ENCODE data around the gene ME3.

Gene ME3

DNA sequence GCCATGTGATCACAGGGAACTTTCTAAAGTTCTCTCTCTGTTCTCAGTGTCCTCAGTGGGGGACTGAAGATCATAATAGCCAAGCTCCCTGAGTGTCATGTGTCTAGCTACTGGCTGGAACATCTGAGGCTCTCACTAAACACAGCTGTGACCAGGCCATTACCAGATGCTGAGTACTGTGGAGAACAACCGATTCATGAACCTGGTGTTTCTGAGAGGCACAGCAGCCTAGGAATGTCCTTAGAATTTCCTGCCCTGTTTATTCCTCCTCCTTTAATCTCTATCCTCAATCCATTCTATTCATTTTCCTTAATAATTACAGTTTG is 93.0 kb downstream of the ME3 start:
- no peak overlapping the region for H3K18ac ChIP-seq (ENCODE audit: low read length)
- no peak overlapping the region for H2AK5ac ChIP-seq (ENCODE audit: low read length)
- H3K79me1 ChIP-seq (ENCODE audit: low read length) = no peaks in the 10 kb centered on the region
- H4K5ac ChIP-seq (ENCODE audit: low read length) = no peak overlapping the region
- no peaks in the 10 kb centered on the region for H3K79me2 ChIP-seq (ENCODE audit: control insufficient read depth, insufficient read depth, low read length)
- H2BK120ac ChIP-seq (ENCODE audit: low read depth, low read length) = no peak overlapping the region
- peaks cover 5% of the 10 kb centered on the region for H3K4me1 ChIP-seq (ENCODE audit: control insufficient read depth, low read depth, low read length)
- H3K4ac ChIP-seq (ENCODE audit: low read depth, low read length) = no peak overlapping the region
- H3K23ac ChIP-seq (ENCODE audit: low read length) = no peak overlapping the region
- no CpG with 5 or more reads among the region's 1 CpG for WGBS (ENCODE audit: extremely low coverage, insufficient coverage, low lambda C conversion rate)
- H3K27ac ChIP-seq (ENCODE audit: low read depth, low read length) = no peak overlapping the region
- H3K36me3 ChIP-seq (ENCODE audit: control insufficient read depth, insufficient read depth, low read length) = no peaks in the 10 kb centered on the region
- no peak overlapping the region for H2BK15ac ChIP-seq (replicated peaks; ENCODE audit: low read depth)
- no peak overlapping the region for H3K4me2 ChIP-seq (ENCODE audit: low read length)
- no peak overlapping the region for H3K4me3 ChIP-seq (ENCODE audit: low read length)
- no peak overlapping the region for H3K56ac ChIP-seq (ENCODE audit: low read length)
- DNase-seq = no peak
- no peak overlapping the region for H3K9ac ChIP-seq (ENCODE audit: low read length)
- no peak overlapping the region for H2BK5ac ChIP-seq (ENCODE audit: low read length)
- no peak overlapping the region for H4K8ac ChIP-seq (ENCODE audit: low read depth, low read length)
- no peaks in the 10 kb centered on the region for H3K27me3 ChIP-seq (ENCODE audit: insufficient read depth, low read length, poor library complexity)

DNA sequence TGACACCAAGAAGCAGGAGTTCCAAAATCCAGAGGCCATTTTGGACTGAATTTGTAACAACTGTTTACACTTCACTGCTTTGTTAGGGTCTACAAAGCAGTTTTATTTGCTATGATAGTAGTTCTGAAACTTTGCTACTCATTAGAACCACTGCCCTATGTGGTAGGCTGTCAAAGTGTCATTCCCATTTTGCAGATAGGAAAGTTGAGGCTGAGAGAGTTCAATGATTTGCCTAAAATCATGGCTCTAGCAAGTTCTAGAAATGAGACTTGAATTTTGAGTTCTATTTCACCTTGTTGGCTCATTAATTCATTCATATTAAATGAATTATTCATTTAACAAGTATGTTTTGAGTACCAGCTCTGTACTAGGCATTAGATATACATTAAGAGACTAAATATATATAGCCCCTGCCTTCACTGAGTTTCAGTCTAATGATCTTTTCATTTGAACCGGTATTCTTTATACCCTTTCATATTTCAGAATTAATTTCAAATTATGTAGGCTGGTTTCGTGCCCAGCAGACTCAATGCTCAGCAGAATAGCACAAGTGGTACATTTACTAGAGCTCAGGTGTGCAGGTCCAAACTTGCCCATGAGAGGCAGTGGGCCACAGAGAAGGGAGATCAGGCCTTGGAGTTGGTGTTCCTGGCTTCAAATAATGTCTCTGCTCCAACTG is 93.5 kb downstream of the ME3 start:
- Histone ChIP-seq H3K36me3 (ENCODE audit: control insufficient read depth, insufficient read depth, low read length) (no peaks in the 10 kb centered on the region), H4K5ac (ENCODE audit: low read length) (no peak overlapping the region), H3K4me2 (ENCODE audit: low read length) (no peak overlapping the region), H3K4ac (ENCODE audit: low read depth, low read length) (no peak overlapping the region), H2BK5ac (ENCODE audit: low read length) (no peak overlapping the region), H3K4me3 (ENCODE audit: low read length) (no peak overlapping the region), H2AK5ac (ENCODE audit: low read length) (no peak overlapping the region), H4K8ac (ENCODE audit: low read depth, low read length) (no peak overlapping the region), H2BK15ac (replicated peaks; ENCODE audit: low read depth) (no peak overlapping the region), H3K27ac (ENCODE audit: low read depth, low read length) (no peak overlapping the region), H3K27me3 (ENCODE audit: insufficient read depth, low read length, poor library complexity) (no peaks in the 10 kb centered on the region), H2BK120ac (ENCODE audit: low read depth, low read length) (no peak overlapping the region), H3K18ac (ENCODE audit: low read length) (no peak overlapping the region), H3K23ac (ENCODE audit: low read length) (no peak overlapping the region), H3K9ac (ENCODE audit: low read length) (no peak overlapping the region), H3K4me1 (ENCODE audit: control insufficient read depth, low read depth, low read length) (peaks cover 5% of the 10 kb centered on the region), H3K79me2 (ENCODE audit: control insufficient read depth, insufficient read depth, low read length) (no peaks in the 10 kb centered on the region), H3K79me1 (ENCODE audit: low read length) (no peaks in the 10 kb centered on the region), H3K56ac (ENCODE audit: low read length) (no peak overlapping the region)
- no CpG with 5 or more reads among the region's 2 CpGs for WGBS (ENCODE audit: extremely low coverage, insufficient coverage, low lambda C conversion rate)
- DNase-seq = no peak

DNA sequence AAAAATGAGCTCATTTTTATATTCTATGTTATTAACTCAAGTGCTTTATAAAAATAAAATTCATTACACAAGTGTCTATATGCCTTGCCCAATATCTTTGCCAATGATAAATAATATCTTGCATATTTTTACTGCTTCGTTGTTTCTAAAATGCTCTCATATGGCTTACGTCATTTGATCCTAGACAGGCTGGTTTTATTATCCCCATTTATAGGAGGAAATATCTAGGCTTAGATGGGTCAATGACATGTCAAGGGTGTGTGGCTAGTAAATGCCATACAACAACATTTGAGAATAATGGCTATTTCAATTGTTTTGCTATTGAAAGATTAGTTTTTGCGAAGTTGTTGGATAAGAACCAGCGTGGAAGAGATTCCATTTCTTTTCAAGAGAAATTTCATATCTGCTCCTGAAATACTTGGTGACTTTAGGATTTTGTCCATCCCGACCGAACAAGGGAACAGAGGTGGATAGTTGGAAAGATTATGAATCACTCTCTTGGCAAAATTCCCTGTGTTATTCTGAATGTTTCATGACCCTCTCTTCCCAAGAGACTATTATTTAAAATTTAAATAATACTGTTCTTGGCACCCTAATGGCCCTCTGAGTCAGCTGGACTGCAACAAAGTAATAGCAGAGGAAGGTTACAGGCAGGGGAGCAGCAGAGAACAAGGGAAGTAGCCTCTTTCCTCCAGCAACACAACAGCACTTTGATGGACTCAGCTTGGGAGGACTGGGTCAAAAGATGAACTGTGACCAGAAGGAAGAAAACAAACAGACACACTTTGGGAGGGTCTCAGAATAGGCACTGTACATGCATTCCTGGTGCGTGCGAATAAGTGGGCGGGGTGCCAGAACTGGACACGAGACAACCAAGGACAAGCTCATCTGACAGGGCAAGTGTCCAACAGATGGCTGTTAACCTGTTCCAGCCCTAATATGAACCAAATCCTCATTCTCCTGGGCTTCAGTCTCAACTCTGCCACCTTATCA is 94.5 kb downstream of the ME3 start:
- no peak overlapping the region for H2BK15ac ChIP-seq (replicated peaks; ENCODE audit: low read depth)
- no peaks in the 10 kb centered on the region for H3K79me1 ChIP-seq (ENCODE audit: low read length)
- no peak overlapping the region for H3K18ac ChIP-seq (ENCODE audit: low read length)
- no peak overlapping the region for H4K8ac ChIP-seq (ENCODE audit: low read depth, low read length)
- no peaks in the 10 kb centered on the region for H3K79me2 ChIP-seq (ENCODE audit: control insufficient read depth, insufficient read depth, low read length)
- peaks cover 5% of the 10 kb centered on the region for H3K4me1 ChIP-seq (ENCODE audit: control insufficient read depth, low read depth, low read length)
- H4K5ac ChIP-seq (ENCODE audit: low read length) = no peak overlapping the region
- H2BK120ac ChIP-seq (ENCODE audit: low read depth, low read length) = no peak overlapping the region
- H3K9ac ChIP-seq (ENCODE audit: low read length) = no peak overlapping the region
- WGBS (ENCODE audit: extremely low coverage, insufficient coverage, low lambda C conversion rate) = no CpG with 5 or more reads among the region's 10 CpGs
- no peak overlapping the region for H2BK5ac ChIP-seq (ENCODE audit: low read length)
- no peaks in the 10 kb centered on the region for H3K27me3 ChIP-seq (ENCODE audit: insufficient read depth, low read length, poor library complexity)
- no peak overlapping the region for H3K23ac ChIP-seq (ENCODE audit: low read length)
- no peak overlapping the region for H3K4me3 ChIP-seq (ENCODE audit: low read length)
- no peaks in the 10 kb centered on the region for H3K36me3 ChIP-seq (ENCODE audit: control insufficient read depth, insufficient read depth, low read length)
- no peak overlapping the region for H3K4me2 ChIP-seq (ENCODE audit: low read length)
- H3K4ac ChIP-seq (ENCODE audit: low read depth, low read length) = no peak overlapping the region
- H3K27ac ChIP-seq (ENCODE audit: low read depth, low read length) = no peak overlapping the region
- H2AK5ac ChIP-seq (ENCODE audit: low read length) = no peak overlapping the region
- H3K56ac ChIP-seq (ENCODE audit: low read length) = no peak overlapping the region
- no peak for DNase-seq

DNA sequence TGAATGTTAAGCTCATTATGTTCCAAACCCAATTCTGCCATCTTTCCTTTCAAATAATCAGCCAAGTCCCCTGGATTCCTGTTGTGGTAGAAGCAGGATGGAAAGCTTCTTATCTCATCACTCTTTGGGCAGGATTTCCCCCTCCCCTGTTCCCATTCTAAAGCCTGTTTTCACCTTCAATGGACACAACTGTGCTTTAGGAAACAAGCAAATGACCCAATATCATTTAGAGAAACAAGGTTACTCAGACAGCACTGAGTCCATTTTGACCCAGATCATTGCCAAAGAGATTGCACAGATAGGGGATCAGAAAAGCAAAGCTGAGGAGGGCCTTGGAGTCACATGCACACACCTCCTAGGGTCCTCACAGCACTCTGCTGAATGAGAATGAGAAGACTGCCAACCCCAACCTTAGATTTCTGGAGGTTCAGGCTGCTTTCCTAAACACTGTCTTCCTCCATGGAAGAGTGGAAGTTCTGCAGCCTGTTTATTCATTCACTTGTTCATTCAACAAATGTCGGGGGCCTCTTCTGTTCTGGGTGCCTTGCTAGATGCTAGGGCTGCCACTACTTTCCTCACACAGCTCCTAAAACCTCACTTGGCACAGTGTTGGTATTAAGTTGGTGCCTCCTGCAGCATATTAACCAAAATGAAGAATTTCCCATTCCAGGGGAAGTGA is 95.3 kb downstream of the ME3 start:
- H3K4ac ChIP-seq (ENCODE audit: low read depth, low read length) = no peak overlapping the region
- H4K5ac ChIP-seq (ENCODE audit: low read length) = no peak overlapping the region
- H3K9ac ChIP-seq (ENCODE audit: low read length) = no peak overlapping the region
- no peaks in the 10 kb centered on the region for H3K79me1 ChIP-seq (ENCODE audit: low read length)
- no peak overlapping the region for H3K4me3 ChIP-seq (ENCODE audit: low read length)
- no peak overlapping the region for H3K23ac ChIP-seq (ENCODE audit: low read length)
- H2AK5ac ChIP-seq (ENCODE audit: low read length) = no peak overlapping the region
- DNase-seq = no peak
- no peak overlapping the region for H3K56ac ChIP-seq (ENCODE audit: low read length)
- no peak overlapping the region for H2BK5ac ChIP-seq (ENCODE audit: low read length)
- H3K18ac ChIP-seq (ENCODE audit: low read length) = no peak overlapping the region
- H3K27me3 ChIP-seq (ENCODE audit: insufficient read depth, low read length, poor library complexity) = no peaks in the 10 kb centered on the region
- no peak overlapping the region for H3K27ac ChIP-seq (ENCODE audit: low read depth, low read length)
- H2BK120ac ChIP-seq (ENCODE audit: low read depth, low read length) = no peak overlapping the region
- H3K79me2 ChIP-seq (ENCODE audit: control insufficient read depth, insufficient read depth, low read length) = no peaks in the 10 kb centered on the region
- no peak overlapping the region for H4K8ac ChIP-seq (ENCODE audit: low read depth, low read length)
- no peak overlapping the region for H2BK15ac ChIP-seq (replicated peaks; ENCODE audit: low read depth)
- no peak overlapping the region for H3K4me2 ChIP-seq (ENCODE audit: low read length)
- no CpG with 5 or more reads among the region's 1 CpG for WGBS (ENCODE audit: extremely low coverage, insufficient coverage, low lambda C conversion rate)
- peaks cover 5% of the 10 kb centered on the region for H3K4me1 ChIP-seq (ENCODE audit: control insufficient read depth, low read depth, low read length)
- H3K36me3 ChIP-seq (ENCODE audit: control insufficient read depth, insufficient read depth, low read length) = no peaks in the 10 kb centered on the region

GRCh38 chr11:86575927-86576326 is 96.5 kb downstream of the ME3 start:
- no peak overlapping the region for H4K8ac ChIP-seq (ENCODE audit: low read depth, low read length)
- no peaks in the 10 kb centered on the region for H3K36me3 ChIP-seq (ENCODE audit: control insufficient read depth, insufficient read depth, low read length)
- no peak overlapping the region for H2BK120ac ChIP-seq (ENCODE audit: low read depth, low read length)
- H3K4me1 ChIP-seq (ENCODE audit: control insufficient read depth, low read depth, low read length) = peaks cover 5% of the 10 kb centered on the region
- H3K23ac ChIP-seq (ENCODE audit: low read length) = no peak overlapping the region
- H3K9ac ChIP-seq (ENCODE audit: low read length) = no peak overlapping the region
- no peak overlapping the region for H3K56ac ChIP-seq (ENCODE audit: low read length)
- no peak overlapping the region for H3K4ac ChIP-seq (ENCODE audit: low read depth, low read length)
- DNase-seq = no peak
- no peak overlapping the region for H3K4me2 ChIP-seq (ENCODE audit: low read length)
- H3K27me3 ChIP-seq (ENCODE audit: insufficient read depth, low read length, poor library complexity) = no peaks in the 10 kb centered on the region
- no peaks in the 10 kb centered on the region for H3K79me2 ChIP-seq (ENCODE audit: control insufficient read depth, insufficient read depth, low read length)
- no peaks in the 10 kb centered on the region for H3K79me1 ChIP-seq (ENCODE audit: low read length)
- no peak overlapping the region for H3K4me3 ChIP-seq (ENCODE audit: low read length)
- H2AK5ac ChIP-seq (ENCODE audit: low read length) = no peak overlapping the region
- no peak overlapping the region for H3K18ac ChIP-seq (ENCODE audit: low read length)
- no CpG with 5 or more reads among the region's 2 CpGs for WGBS (ENCODE audit: extremely low coverage, insufficient coverage, low lambda C conversion rate)
- no peak overlapping the region for H3K27ac ChIP-seq (ENCODE audit: low read depth, low read length)
- H2BK5ac ChIP-seq (ENCODE audit: low read length) = no peak overlapping the region
- no peak overlapping the region for H2BK15ac ChIP-seq (replicated peaks; ENCODE audit: low read depth)
- H4K5ac ChIP-seq (ENCODE audit: low read length) = no peak overlapping the region

Data from mesendoderm (in vitro differentiated cells).